Osteocyte (in vitro differentiated cells): ENCODE results near the gene KLHL3. TPM values are rescaled to one million over a fixed set of nuclear protein-coding genes. Genes with fewer than 3 reads are reported as not detected.

Experiments
- DNase-seq: peaks from one replicate; pipeline ENCODE4 v3.0.0; 2021; ENCODE audit warnings: mixed read lengths; ENCODE audit not compliant: unreplicated experiment; ENCODE audit errors: extremely low spot score
- H3K27ac Mint-ChIP-seq: one replicate; pipeline ENCODE4 v1.8.0; 2021; ENCODE audit warnings: mild to moderate bottlenecking, mixed read lengths; ENCODE audit not compliant: unreplicated experiment
- H3K27me3 Mint-ChIP-seq: one replicate; pipeline ENCODE4 v1.8.0; 2021; ENCODE audit warnings: mixed read lengths; ENCODE audit not compliant: unreplicated experiment
- H3K36me3 Mint-ChIP-seq: one replicate; pipeline ENCODE4 v1.8.0; 2021; ENCODE audit warnings: mixed read lengths; ENCODE audit not compliant: unreplicated experiment
- H3K4me1 Mint-ChIP-seq: one replicate; pipeline ENCODE4 v1.8.0; 2021; ENCODE audit warnings: mixed read lengths; ENCODE audit not compliant: unreplicated experiment
- H3K4me3 Mint-ChIP-seq: one replicate; pipeline ENCODE4 v1.8.0; 2021; ENCODE audit warnings: mild to moderate bottlenecking, moderate library complexity, mixed read lengths; ENCODE audit not compliant: unreplicated experiment
- H3K9me3 Mint-ChIP-seq: one replicate; pipeline ENCODE4 v1.8.0; 2021; ENCODE audit warnings: mixed read lengths; ENCODE audit not compliant: unreplicated experiment
- CTCF ChIP-seq: fragments of 200-600 bp; sonication (generic); IDR thresholded peaks from 2 replicates; pipeline ENCODE4 v1.5.0; 2021; ENCODE audit warnings: antibody characterized with exemption, mild to moderate bottlenecking, moderate library complexity
- total RNA-seq: library from RNA; stranded (reverse); gene quantifications from 2 replicates; pipeline ENCODE4 v1.2.1, GENCODE V29; 2021

The KLHL3 gene
- total RNA-seq, 1 donor from 2014 or later: 3.1 TPM

- no peak overlapping the region for H3K4me3 Mint-ChIP-seq
- no peaks in the 10 kb centered on the region for H3K36me3 Mint-ChIP-seq
- no peaks in the 10 kb centered on the region for H3K9me3 Mint-ChIP-seq
- H3K27ac Mint-ChIP-seq: no peak overlapping the region
- no peak for DNase-seq
- no peak for TF ChIP-seq CTCF
- peaks cover 29% of the 10 kb centered on the region for H3K4me1 Mint-ChIP-seq
- no peaks in the 10 kb centered on the region for H3K27me3 Mint-ChIP-seq
Measured at GRCh38 chr5:137631453-137631852, 104.4 kb downstream of the KLHL3 start.

GRCh38 chr5:137630972-137631370 is 104.9 kb downstream of the KLHL3 start:
- Mint-ChIP-seq H3K36me3 (no peaks in the 10 kb centered on the region), H3K9me3 (no peaks in the 10 kb centered on the region), H3K27me3 (no peaks in the 10 kb centered on the region), H3K4me1 (peaks cover 25% of the 10 kb centered on the region), H3K4me3 (no peak overlapping the region), H3K27ac (no peak overlapping the region)
- TF ChIP-seq CTCF: no peak
- DNase-seq: no peak

GRCh38 chr5:137630216-137630971 is 105.5 kb downstream of the KLHL3 start:
- H3K27me3 Mint-ChIP-seq: no peaks in the 10 kb centered on the region
- peaks cover 19% of the 10 kb centered on the region for H3K4me1 Mint-ChIP-seq
- no peak for DNase-seq
- no peak overlapping the region for H3K4me3 Mint-ChIP-seq
- no peaks in the 10 kb centered on the region for H3K36me3 Mint-ChIP-seq
- no peak for TF ChIP-seq CTCF
- no peak overlapping the region for H3K27ac Mint-ChIP-seq
- no peaks in the 10 kb centered on the region for H3K9me3 Mint-ChIP-seq

- peaks cover 15% of the 10 kb centered on the region for H3K4me1 Mint-ChIP-seq
- H3K27ac Mint-ChIP-seq: no peak overlapping the region
- H3K27me3 Mint-ChIP-seq: no peaks in the 10 kb centered on the region
- TF ChIP-seq CTCF: peak; percentile 93
- H3K36me3 Mint-ChIP-seq: no peaks in the 10 kb centered on the region
- DNase-seq: no peak
- no peaks in the 10 kb centered on the region for H3K9me3 Mint-ChIP-seq
- no peak overlapping the region for H3K4me3 Mint-ChIP-seq
Measured at GRCh38 chr5:137629646-137630045, 106.2 kb downstream of the KLHL3 start.

- no peak for TF ChIP-seq CTCF
- peaks cover 19% of the 10 kb centered on the region for H3K4me1 Mint-ChIP-seq
- no peaks in the 10 kb centered on the region for H3K9me3 Mint-ChIP-seq
- no peak overlapping the region for H3K4me3 Mint-ChIP-seq
- H3K36me3 Mint-ChIP-seq: no peaks in the 10 kb centered on the region
- DNase-seq: no peak
- H3K27me3 Mint-ChIP-seq: no peaks in the 10 kb centered on the region
- no peak overlapping the region for H3K27ac Mint-ChIP-seq
Measured at GRCh38 chr5:137627706-137628105, 108.2 kb downstream of the KLHL3 start.
